ENCODE results near the gene HIKESHI. TPM values are rescaled to one million over a fixed set of nuclear protein-coding genes. Genes with fewer than 3 reads are reported as not detected.

Gene HIKESHI
- total and polyA plus RNA-seq, 8 donors = 0.87 to 149 (median 31.5) TPM

GRCh38 chr11:86257446-86257845, 44.6 kb upstream of the HIKESHI start:
- TF ChIP-seq POLR2AphosphoS5 (IDR thresholded peaks at IDR 0.05) (no peak), EP300 (IDR thresholded peaks at IDR 0.05) (no peak), POLR2A (IDR thresholded peaks at IDR 0.05) (no peak), CTCF (IDR thresholded peaks at IDR 0.05) (no peak)
- Histone ChIP-seq H3K27me3 (no peaks in the 10 kb centered on the region), H3K36me3 (peaks cover 7 to 68% (median 50%) of the 10 kb centered on the region in 4 donors), H3K9me3 (no peaks in the 10 kb centered on the region), H3K27ac (no peak overlapping the region), H3K4me1 (peaks cover 0 to 7% (median 0%) of the 10 kb centered on the region in 4 donors), H3K4me3 (no peak overlapping the region)
- DNase-seq = no peak
- intact Hi-C loops (cut with DNase I; ENCODE audit: low total_unique reads) = no loop called here

DNA sequence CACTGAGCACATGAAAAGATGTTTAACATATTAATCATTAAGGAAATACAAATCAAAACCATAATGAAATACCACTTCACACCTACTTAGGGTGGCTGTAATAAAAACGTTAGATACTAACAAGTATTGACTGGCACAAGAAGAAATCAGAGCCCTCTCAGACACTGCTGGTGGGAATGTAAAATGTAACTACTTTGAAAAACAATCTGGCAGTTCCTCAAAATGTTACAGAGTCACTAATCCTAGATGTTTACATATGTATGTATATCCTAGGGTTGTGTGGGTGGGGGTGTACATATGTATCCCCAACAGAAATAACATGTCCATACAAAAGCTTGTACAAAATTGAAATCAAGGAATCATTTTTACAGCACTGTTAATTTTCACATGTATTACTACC, 42.3 kb upstream of the HIKESHI start:
- Histone ChIP-seq H3K27ac (no peak overlapping the region), H3K4me3 (no peak overlapping the region), H3K27me3 (no peaks in the 10 kb centered on the region), H3K9me3 (no peaks in the 10 kb centered on the region), H3K4me1 (no peaks in the 10 kb centered on the region), H3K36me3 (peaks cover 12 to 85% (median 68%) of the 10 kb centered on the region in 4 donors)
- 31 to 51% (median 43%) methylated on average over 1 of the region's 1 CpG for WGBS, 5 donors
- TF ChIP-seq POLR2A (IDR thresholded peaks at IDR 0.05) (no peak), CTCF (IDR thresholded peaks at IDR 0.05) (no peak), POLR2AphosphoS5 (IDR thresholded peaks at IDR 0.05) (no peak), EP300 (IDR thresholded peaks at IDR 0.05) (no peak)
- DNase-seq = no peak
- intact Hi-C loops (cut with DNase I; ENCODE audit: low total_unique reads) = no loop called here

- no peaks in the 10 kb centered on the region for H3K9me3 ChIP-seq
- intact Hi-C loops (cut with DNase I; ENCODE audit: low total_unique reads) = no loop called here
- no peaks in the 10 kb centered on the region for H3K27me3 ChIP-seq
- no peak for DNase-seq
- H3K27ac ChIP-seq = no peak overlapping the region
- TF ChIP-seq EP300 (IDR thresholded peaks at IDR 0.05) (no peak), POLR2AphosphoS5 (IDR thresholded peaks at IDR 0.05) (no peak), CTCF (IDR thresholded peaks at IDR 0.05) (no peak), POLR2A (IDR thresholded peaks at IDR 0.05) (no peak)
- H3K4me1 ChIP-seq = no peaks in the 10 kb centered on the region
- no peak overlapping the region for H3K4me3 ChIP-seq
- H3K36me3 ChIP-seq = peaks cover 12 to 86% (median 68%) of the 10 kb centered on the region in 4 donors
- 92 to 96% (median 94%) methylated on average over 2 to 3 of the region's 3 CpGs for WGBS, 5 donors
These were observed 40.7 kb upstream of the HIKESHI start for GRCh38 chr11:86261328-86261727.

DNA sequence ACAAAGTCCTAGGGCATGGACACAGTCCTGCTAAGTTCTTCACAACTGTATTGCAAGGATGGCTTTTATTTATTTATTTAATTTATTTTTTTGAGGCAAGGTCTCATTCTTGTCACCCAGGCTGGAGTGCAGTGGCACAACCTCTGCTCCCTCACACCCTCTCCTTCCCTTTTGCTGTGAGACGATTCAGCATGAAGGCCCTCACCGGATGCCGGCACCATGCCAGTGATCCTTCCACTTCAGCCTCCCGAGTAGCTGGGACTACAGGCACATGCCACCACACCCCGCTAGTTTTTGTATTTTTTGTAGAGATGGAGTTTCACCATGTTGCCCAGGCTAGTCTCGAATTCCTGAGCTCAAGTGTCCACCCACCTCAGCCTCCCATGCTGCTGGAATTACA, 39.7 kb upstream of the HIKESHI start:
- H3K9me3 ChIP-seq = no peaks in the 10 kb centered on the region
- no peak overlapping the region for H3K27ac ChIP-seq
- WGBS, 5 donors = 92 to 99% (median 97%) methylated on average over 6 of the region's 6 CpGs
- TF ChIP-seq CTCF (IDR thresholded peaks at IDR 0.05) (no peak), POLR2A (IDR thresholded peaks at IDR 0.05) (no peak), EP300 (IDR thresholded peaks at IDR 0.05) (no peak), POLR2AphosphoS5 (IDR thresholded peaks at IDR 0.05) (no peak)
- H3K4me3 ChIP-seq = no peak overlapping the region
- no peaks in the 10 kb centered on the region for H3K4me1 ChIP-seq
- H3K36me3 ChIP-seq = peaks cover 12 to 76% (median 57%) of the 10 kb centered on the region in 4 donors
- intact Hi-C loops (cut with DNase I; ENCODE audit: low total_unique reads) = no loop called here
- no peaks in the 10 kb centered on the region for H3K27me3 ChIP-seq
- no peak for DNase-seq

Measured in stomach (tissue), 9 donors.